Activated CD8-positive, alpha-beta memory T cell treated with anti-CD3 and anti-CD28 coated beads, Interleukin-2, amount 50 U/mL, for 24 hours (primary cell): ENCODE data around the gene HIGD1B.

Source experiments
- DNase-seq: peaks from one replicate; pipeline ENCODE4 v3.0.0-alpha.2; 2020; ENCODE audit errors: extremely low read depth

HIGD1B gene

GRCh38 chr17:44837196-44837595 is 10.5 kb upstream of the HIGD1B start:
- DNase-seq, result no peak

- DNase-seq, result no peak
Measured at GRCh38 chr17:44840274-44840673, 7.4 kb upstream of the HIGD1B start.

- DNase-seq, result no peak
Measured at GRCh38 chr17:44840936-44841335, 6.7 kb upstream of the HIGD1B start.

GRCh38 chr17:44842748-44843147 is 4.9 kb upstream of the HIGD1B start:
- DNase-seq, result no peak

GRCh38 chr17:44844390-44844830 is 3.3 kb upstream of the HIGD1B start:
- DNase-seq, result no peak

GRCh38 chr17:44846206-44846605 is 1.5 kb upstream of the HIGD1B start:
- DNase-seq, result no peak

- no peak for DNase-seq
Measured at GRCh38 chr17:44848257-44848795, 643 bp downstream of the HIGD1B start.

- DNase-seq, result no peak
Measured at GRCh38 chr17:44848961-44849489, 1.3 kb downstream of the HIGD1B start.

GRCh38 chr17:44850025-44850424 is 2.3 kb downstream of the HIGD1B start:
- no peak for DNase-seq

GRCh38 chr17:44850612-44851011 is 2.9 kb downstream of the HIGD1B start:
- no peak for DNase-seq

- DNase-seq, result no peak
Measured at GRCh38 chr17:44854192-44854591, 6.5 kb downstream of the HIGD1B start.

GRCh38 chr17:44859701-44860100 is 12.0 kb downstream of the HIGD1B start:
- DNase-seq, result no peak

- DNase-seq, result no peak
Measured at GRCh38 chr17:44862278-44862914, 14.7 kb downstream of the HIGD1B start.

GRCh38 chr17:44863061-44863918 is 15.6 kb downstream of the HIGD1B start:
- DNase-seq, result no peak

GRCh38 chr17:44864831-44865230 is 17.1 kb downstream of the HIGD1B start:
- no peak for DNase-seq

- peak; percentile 38 for DNase-seq
Measured at GRCh38 chr17:44865231-44865660, 17.6 kb downstream of the HIGD1B start.

- DNase-seq, result no peak
Measured at GRCh38 chr17:44865931-44866330, 18.2 kb downstream of the HIGD1B start.

GRCh38 chr17:44867841-44868240 is 20.2 kb downstream of the HIGD1B start:
- no peak for DNase-seq

GRCh38 chr17:44871556-44871955 is 23.9 kb downstream of the HIGD1B start:
- no peak for DNase-seq

GRCh38 chr17:44872131-44872768 is 24.6 kb downstream of the HIGD1B start:
- no peak for DNase-seq

GRCh38 chr17:44875761-44876160 is 28.1 kb downstream of the HIGD1B start:
- no peak for DNase-seq

- no peak for DNase-seq
Measured at GRCh38 chr17:44877121-44877520, 29.4 kb downstream of the HIGD1B start.
